GM21619 (cell line): ENCODE measurements around the gene CASTOR1.

Experiments
- ATAC-seq: cut with Tn5 transposase; IDR thresholded peaks from one replicate; pipeline ENCODE4 v1.9.1; 2021; ENCODE audit not compliant: unreplicated experiment

CASTOR1 gene

GRCh38 chr22:30301995-30302809 lies 12.9 kb upstream of the CASTOR1 start:
- ATAC-seq = no peak

GRCh38 chr22:30299322-30299721 lies 10.0 kb upstream of the CASTOR1 start:
- ATAC-seq = no peak

DNA sequence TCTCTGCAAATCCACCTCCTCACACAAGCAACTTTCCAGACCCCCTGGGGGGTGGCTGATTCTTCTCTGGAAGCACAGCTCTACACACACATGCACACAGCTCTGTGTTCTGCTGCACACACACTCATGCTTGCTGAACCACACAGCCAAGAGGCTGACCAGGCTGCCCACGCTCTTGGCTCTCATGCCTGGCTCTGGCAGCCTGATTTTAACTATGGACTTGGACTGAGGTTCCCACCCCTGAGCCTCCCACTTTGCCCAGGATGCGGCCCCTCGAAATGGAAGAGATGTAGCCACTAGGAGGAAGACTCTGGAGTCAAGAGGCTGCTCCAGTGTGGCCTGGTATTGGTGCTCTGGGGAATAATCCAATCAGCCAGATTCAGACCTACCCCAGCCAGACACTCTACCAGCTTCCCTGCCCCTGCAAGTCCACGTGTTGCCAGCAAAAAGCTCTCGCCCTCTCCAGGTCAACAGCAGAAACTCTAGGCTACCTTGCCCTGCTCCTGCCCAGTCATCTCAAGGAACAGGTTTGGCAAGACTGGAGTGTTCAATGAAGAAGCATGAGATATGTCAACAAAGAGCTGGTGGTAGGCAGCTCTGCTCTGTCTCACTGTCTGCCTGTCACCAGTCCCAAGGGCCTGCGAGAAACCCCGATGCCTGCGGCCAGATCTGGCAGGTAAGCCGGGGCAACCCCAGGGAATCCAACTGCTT lies 8.8 kb upstream of the CASTOR1 start:
- ATAC-seq = no peak

- ATAC-seq = no peak
These were observed 8.1 kb upstream of the CASTOR1 start for GRCh38 chr22:30297276-30297990.

GRCh38 chr22:30296833-30297232 lies 7.5 kb upstream of the CASTOR1 start:
- ATAC-seq = no peak

DNA sequence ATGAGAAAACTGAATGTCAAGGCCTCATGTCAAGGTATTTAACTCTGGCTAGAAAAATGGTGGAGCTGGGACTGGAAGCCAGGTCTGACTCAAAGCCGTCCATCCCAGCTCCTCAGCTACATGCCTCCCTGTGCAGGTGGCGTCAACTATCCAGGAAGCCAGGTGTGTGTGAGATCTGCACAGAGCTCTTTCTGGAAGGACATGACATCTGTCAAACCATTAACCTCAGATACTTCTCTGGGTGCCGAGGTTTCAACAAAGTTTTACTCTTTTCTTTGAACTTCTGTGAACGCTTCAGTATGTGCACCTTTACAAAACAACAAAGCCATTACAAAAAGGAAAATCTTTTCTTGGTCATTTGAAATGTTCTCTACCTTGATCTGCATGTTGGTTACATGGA lies 7.0 kb upstream of the CASTOR1 start:
- no peak for ATAC-seq

DNA sequence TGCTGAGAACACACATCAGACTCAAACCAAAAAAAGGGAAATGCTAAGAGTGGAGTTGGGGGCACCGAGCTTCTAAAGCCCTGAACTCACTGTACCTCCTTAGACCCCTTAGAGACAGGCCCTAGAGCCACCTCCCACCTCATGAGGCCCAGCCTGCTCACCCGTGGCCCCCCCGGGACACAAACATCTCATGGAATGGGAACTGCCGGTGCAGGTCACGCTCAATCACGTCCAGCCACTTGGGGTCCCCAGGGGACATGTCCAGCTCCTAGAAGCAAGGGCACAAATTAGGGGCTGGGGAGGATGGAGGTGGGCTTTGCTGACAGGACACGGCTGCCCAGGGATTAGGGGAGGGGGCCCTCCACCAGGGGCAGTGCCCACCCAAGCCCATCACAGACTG lies 6.3 kb upstream of the CASTOR1 start:
- ATAC-seq = no peak

GRCh38 chr22:30294830-30295229 lies 5.5 kb upstream of the CASTOR1 start:
- no peak for ATAC-seq

GRCh38 chr22:30294066-30294465 lies 4.8 kb upstream of the CASTOR1 start:
- ATAC-seq = no peak

- ATAC-seq = no peak
These were observed 3.7 kb upstream of the CASTOR1 start for GRCh38 chr22:30293026-30293425.

GRCh38 chr22:30292069-30292970 lies 3.0 kb upstream of the CASTOR1 start:
- no peak for ATAC-seq

DNA sequence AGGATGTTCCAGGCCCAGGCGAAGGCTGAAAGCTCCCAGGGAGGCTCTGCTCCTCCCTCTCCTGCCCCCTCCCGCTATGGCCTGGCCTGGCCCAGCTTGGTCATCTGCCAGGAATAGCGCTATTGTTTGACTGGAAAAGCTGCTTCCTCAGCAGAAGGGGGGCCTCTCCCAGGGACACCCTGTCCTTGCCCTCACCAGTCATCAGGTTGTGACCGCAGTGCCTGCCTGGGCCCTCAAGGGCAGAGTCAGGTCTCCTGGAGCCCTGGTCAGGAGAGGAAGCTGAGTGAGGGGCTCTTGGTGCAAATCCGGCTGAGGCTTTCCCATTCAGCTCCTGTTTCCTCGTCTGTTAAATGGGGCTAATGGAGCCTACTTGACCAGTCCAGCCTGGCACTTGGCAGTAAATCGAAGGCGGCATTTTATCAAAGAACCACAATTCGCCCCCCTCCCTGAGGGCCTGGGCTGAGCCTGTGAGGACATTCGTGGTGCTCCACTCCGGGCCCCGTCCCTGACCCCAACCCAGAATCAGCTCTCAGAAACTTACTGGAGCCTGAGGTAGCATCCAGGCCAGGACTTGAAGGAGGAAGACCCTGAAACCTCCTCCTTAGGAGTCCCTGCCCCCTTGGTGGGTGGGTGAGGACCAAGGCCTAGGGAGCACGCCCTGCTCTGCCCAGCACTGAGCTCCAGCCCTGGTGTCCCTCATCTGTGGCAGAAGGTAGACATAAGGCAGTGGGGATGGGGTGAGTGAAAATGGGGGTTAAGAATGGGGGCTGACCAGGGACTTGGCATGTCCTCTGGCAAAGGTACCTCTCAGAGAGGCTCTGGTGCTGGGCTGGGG lies 2.0 kb upstream of the CASTOR1 start:
- ATAC-seq = no peak

DNA sequence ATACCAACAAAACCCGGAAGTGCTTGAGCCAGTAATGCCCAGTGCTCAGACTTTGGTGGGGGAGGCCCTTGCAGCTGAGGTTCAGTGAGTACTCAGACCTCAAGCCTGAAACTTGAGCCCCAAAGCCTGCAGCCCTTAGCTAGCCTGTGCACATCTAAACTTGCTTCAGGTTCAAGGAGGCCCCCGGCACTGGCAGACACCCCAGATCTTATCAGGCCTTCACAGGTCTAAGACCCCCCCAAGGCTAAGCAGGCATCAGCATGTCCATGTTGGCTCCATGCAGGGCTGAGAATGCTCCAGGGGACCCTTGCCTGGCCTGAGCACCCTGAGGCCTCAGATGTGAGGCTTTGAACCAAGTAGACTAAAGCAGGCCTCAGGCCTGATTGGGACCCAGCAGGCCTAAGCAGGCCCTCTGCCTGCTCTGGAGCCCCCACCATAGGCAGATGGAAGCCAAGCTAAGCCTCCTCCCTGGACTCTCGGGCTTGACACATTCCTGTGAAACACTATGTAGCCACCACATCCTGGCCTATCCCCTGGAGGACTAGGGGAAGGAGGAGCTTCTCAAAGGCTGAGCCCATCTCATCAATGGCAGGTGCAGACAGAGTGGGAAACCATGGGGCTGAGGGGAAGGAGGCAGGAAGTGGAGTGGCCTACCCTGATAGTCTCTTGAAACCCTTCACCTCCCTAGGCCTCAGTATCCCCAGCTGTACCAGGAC lies 1.2 kb upstream of the CASTOR1 start:
- ATAC-seq = no peak

- peak; percentile 8 for ATAC-seq
These were observed 642 bp upstream of the CASTOR1 start for GRCh38 chr22:30289980-30290313.

DNA sequence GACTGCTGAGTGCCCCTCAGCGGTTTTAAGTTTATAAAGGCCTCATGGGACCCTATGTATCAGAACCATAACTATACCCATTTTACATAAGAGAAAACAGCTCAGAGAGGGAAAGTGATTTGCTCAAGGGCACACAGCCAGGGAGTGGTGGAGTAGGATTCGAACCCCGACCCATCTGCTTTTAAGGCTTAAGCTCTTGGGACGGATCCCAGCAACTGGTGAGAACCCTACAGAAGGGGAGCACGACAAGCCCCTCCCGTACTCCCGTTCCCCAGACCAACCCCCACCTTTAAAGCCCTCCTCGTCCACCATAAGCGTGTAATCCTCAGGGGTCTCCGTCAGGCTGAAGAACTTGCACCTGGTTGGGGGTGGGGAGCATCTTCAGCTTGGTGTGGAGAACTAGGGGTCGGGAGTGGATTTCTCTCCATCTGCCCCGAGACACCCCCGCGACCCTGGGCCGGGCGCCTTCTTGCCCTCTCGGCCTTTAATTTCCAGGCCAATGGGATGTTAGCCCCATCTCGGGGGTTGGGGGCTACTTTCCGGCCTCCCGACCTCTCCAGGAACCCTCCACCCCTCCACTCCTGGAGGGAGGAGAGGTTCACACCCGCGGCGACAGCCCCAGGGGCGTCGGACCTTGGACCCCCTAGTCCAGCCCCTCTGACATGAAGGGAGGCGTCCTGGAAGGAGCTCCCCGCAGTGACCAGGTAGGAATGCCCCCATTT lies 725 bp downstream of the CASTOR1 start:
- no peak for ATAC-seq

- ATAC-seq = no peak
These were observed 1.5 kb downstream of the CASTOR1 start for GRCh38 chr22:30287648-30288418.

- no peak for ATAC-seq
These were observed 2.3 kb downstream of the CASTOR1 start for GRCh38 chr22:30286813-30287647.
